H1 (cell line): ENCODE data around the gene UCN. TPM values are rescaled to one million over a fixed set of nuclear protein-coding genes. Genes with fewer than 3 reads are reported as not detected.

Source experiments
- CTCF ChIA-PET: fragments of 300-600 bp; sonication (Branson Sonifier 250); formaldehyde crosslinking; loops from one replicate; lab custom pipeline; 2021; ENCODE audit not compliant: partially characterized antibody; lab: Charles Lee
- POLR2A ChIA-PET: fragments of 300-600 bp; sonication (Branson Sonifier 250); formaldehyde crosslinking; loops from one replicate; lab custom pipeline; 2021; ENCODE audit warnings: inconsistent platforms; ENCODE audit not compliant: partially characterized antibody; lab: Charles Lee
- DNase-seq, 2 experiments: peaks; one replicate each; pipeline versions ENCODE4 v3.0.0 to v3.0.0-alpha.2; 2010 to 2022; ENCODE audit warnings: low spot score in 2 of 2, low read depth in 1 of 2, mixed read lengths in 1 of 2
- FAIRE-seq: peaks from 2 replicates; lab custom pipeline; 2011; peaks lifted over from hg19 to GRCh38; lab: Jason Lieb, UNC
- H2AFZ ChIP-seq: 2 replicates; pipeline ENCODE4 v1.8.1; 2012; ENCODE audit warnings: low read length, inconsistent platforms
- H2AK5ac ChIP-seq: 2 replicates; pipeline ENCODE4 v1.6.1; 2013; ENCODE audit warnings: low read depth, low read length
- H2BK120ac ChIP-seq: replicated peaks from 2 replicates; pipeline ENCODE3; 2013; ENCODE audit warnings: low read depth, low read length, inconsistent platforms
- H2BK12ac ChIP-seq: 2 replicates; pipeline ENCODE4 v1.6.1; 2013; ENCODE audit warnings: low read depth, low read length
- H2BK15ac ChIP-seq: 2 replicates; pipeline ENCODE4 v1.6.1; 2013; ENCODE audit warnings: low read length
- H2BK20ac ChIP-seq: 2 replicates; pipeline ENCODE4 v1.6.1; 2013; ENCODE audit warnings: low read length
- H2BK5ac ChIP-seq: 2 replicates; pipeline ENCODE4 v1.6.1; 2013; ENCODE audit warnings: low read depth, low read length
- H3K14ac ChIP-seq: 2 replicates; pipeline ENCODE4 v1.6.1; 2013; ENCODE audit warnings: inconsistent platforms; ENCODE audit not compliant: insufficient read length
- H3K18ac ChIP-seq: 2 replicates; pipeline ENCODE4 v1.6.1; 2013; ENCODE audit warnings: low read length; ENCODE audit errors: extremely low read depth
- H3K23ac ChIP-seq: 2 replicates; pipeline ENCODE4 v1.6.1; 2013; ENCODE audit warnings: inconsistent platforms; ENCODE audit not compliant: insufficient read length
- H3K23me2 ChIP-seq: 2 replicates; pipeline ENCODE4 v1.6.1; 2013; ENCODE audit warnings: low read depth, low read length
- H3K27ac ChIP-seq: 2 replicates; pipeline ENCODE4 v1.6.1; 2011; ENCODE audit warnings: low read depth, low read length, inconsistent platforms
- H3K27me3 ChIP-seq, 4 experiments: replicated peaks in 1 of 4; 1 replicate in 1 of 4; 2 replicates in 3 of 4; pipeline versions ENCODE4 v1.6.1 to v1.8.1; 2011 to 2013; ENCODE audit warnings: low read length in 3 of 4, mild to moderate bottlenecking in 3 of 4, inconsistent platforms in 2 of 4, mixed read lengths in 2 of 4, moderate library complexity in 1 of 4; ENCODE audit not compliant: control insufficient read depth in 3 of 4, insufficient read depth in 3 of 4; ENCODE audit errors: extremely low read depth in 1 of 4
- H3K36me3 ChIP-seq, 4 experiments: 2 replicates each; pipeline versions ENCODE4 v1.6.1 to v1.8.1; 2011 to 2013; ENCODE audit warnings: mild to moderate bottlenecking in 4 of 4, low read length in 3 of 4, moderate library complexity in 2 of 4, control low read depth in 1 of 4, inconsistent platforms in 1 of 4; ENCODE audit not compliant: insufficient read depth in 4 of 4, control insufficient read depth in 2 of 4
- H3K4ac ChIP-seq: replicated peaks from 2 replicates; pipeline ENCODE3; 2013; ENCODE audit warnings: low read length, low read depth, mixed read lengths, inconsistent platforms; ENCODE audit not compliant: insufficient read length
- H3K4me1 ChIP-seq, 4 experiments: replicated peaks in 1 of 4; 1 replicate in 1 of 4; 2 replicates in 3 of 4; pipeline versions ENCODE4 v1.6.1 to v1.8.1; 2011 to 2013; ENCODE audit warnings: low read length in 3 of 4, inconsistent platforms in 2 of 4, mixed read lengths in 1 of 4; ENCODE audit not compliant: insufficient read depth in 4 of 4, control insufficient read depth in 3 of 4
- H3K4me2 ChIP-seq, 2 experiments: 2 replicates each; pipeline versions ENCODE4 v1.6.1 to v1.8.1; 2011 to 2013; ENCODE audit warnings: low read depth in 2 of 2, low read length in 2 of 2, control low read depth in 1 of 2, inconsistent platforms in 1 of 2, mild to moderate bottlenecking in 1 of 2; ENCODE audit not compliant: insufficient read depth in 1 of 2
- H3K4me3 ChIP-seq, 4 experiments: fragments of 200-600, 300-600 bp in 1 of 4; sonication (generic), shearing (Covaris generic), sonication (Bioruptor Twin) in 1 of 4; 2 replicates each; pipeline versions ENCODE4 v1.5.1 to v1.8.1; 2011 to 2016; ENCODE audit warnings: low read length in 4 of 4, low read depth in 3 of 4, control low read depth in 2 of 4, inconsistent platforms in 2 of 4, mild to moderate bottlenecking in 2 of 4, mixed read lengths in 1 of 4, moderate library complexity in 1 of 4; ENCODE audit not compliant: insufficient read depth in 2 of 4; ENCODE audit errors: extremely low read depth in 1 of 4
- H3K56ac ChIP-seq: replicated peaks from 2 replicates; pipeline ENCODE3; 2013; ENCODE audit warnings: low read depth, mild to moderate bottlenecking, mixed read lengths, low read length, inconsistent platforms; ENCODE audit not compliant: insufficient read length
- H3K79me1 ChIP-seq: 2 replicates; pipeline ENCODE4 v1.6.1; 2013; ENCODE audit warnings: low read depth, low read length, control low read depth
- H3K79me2 ChIP-seq, 2 experiments: 2 replicates each; pipeline versions ENCODE4 v1.6.1 to v1.8.1; 2012 to 2013; ENCODE audit warnings: low read length in 2 of 2, mild to moderate bottlenecking in 2 of 2, inconsistent platforms in 1 of 2; ENCODE audit not compliant: insufficient read depth in 2 of 2, control insufficient read depth in 1 of 2
- H3K9ac ChIP-seq, 4 experiments: replicated peaks in 1 of 4; 1 replicate in 1 of 4; 2 replicates in 3 of 4; pipeline versions ENCODE4 v1.6.1 to v1.8.1; 2011 to 2013; ENCODE audit warnings: low read depth in 3 of 4, low read length in 3 of 4, control low read depth in 2 of 4, mild to moderate bottlenecking in 2 of 4, moderate library complexity in 2 of 4, inconsistent platforms in 1 of 4; ENCODE audit errors: extremely low read depth in 1 of 4
- H3K9me3 ChIP-seq, 2 experiments: 2 replicates each; pipeline versions ENCODE4 v1.6.1 to v1.8.1; 2012 to 2013; ENCODE audit warnings: mild to moderate bottlenecking in 2 of 2, moderate library complexity in 2 of 2, control low read depth in 1 of 2, inconsistent platforms in 1 of 2, low read depth in 1 of 2, low read length in 1 of 2, mixed read lengths in 1 of 2; ENCODE audit not compliant: insufficient read depth in 2 of 2
- H4K20me1 ChIP-seq, 2 experiments: replicated peaks in 1 of 2; 2 replicates each; pipeline versions ENCODE3 to v1.8.1; 2011 to 2013; ENCODE audit warnings: inconsistent platforms in 2 of 2, low read length in 2 of 2, mild to moderate bottlenecking in 1 of 2; ENCODE audit not compliant: insufficient read depth in 2 of 2, control insufficient read depth in 1 of 2
- H4K5ac ChIP-seq: 2 replicates; pipeline ENCODE4 v1.6.1; 2013; ENCODE audit warnings: low read length, low read depth, mixed read lengths, inconsistent platforms; ENCODE audit not compliant: insufficient read length
- H4K8ac ChIP-seq: 2 replicates; pipeline ENCODE4 v1.8.0; 2013; ENCODE audit warnings: mild to moderate bottlenecking, moderate library complexity, low read length, inconsistent platforms; ENCODE audit not compliant: insufficient read depth; ENCODE audit errors: extremely low read depth
- H4K91ac ChIP-seq: replicated peaks from 2 replicates; pipeline ENCODE3; 2013; ENCODE audit warnings: low read length, mixed read lengths, inconsistent platforms; ENCODE audit not compliant: insufficient read length
- CBX5 ChIP-seq: fragments of 300-800, 300-1000 bp; sonication (generic); IDR thresholded peaks from 2 replicates; pipeline ENCODE4 v1.7.1; 2016; ENCODE audit warnings: antibody characterized with exemption, low read length, low read depth
- CHD2 ChIP-seq: IDR thresholded peaks from 2 replicates; pipeline ENCODE4 v1.6.1; 2012; ENCODE audit warnings: low read length, improper control_type of control experiment
- EZH2 ChIP-seq: fragments of 200-600 bp; sonication (generic); IDR thresholded peaks from 2 replicates; pipeline ENCODE4 v1.7.1; 2012; ENCODE audit warnings: low read depth, mild to moderate bottlenecking, moderate library complexity, low read length, inconsistent platforms; ENCODE audit not compliant: severe bottlenecking
- HDAC2 ChIP-seq, 2 experiments: fragments of 300-600 bp in 1 of 2; sonication (generic) in 1 of 2; IDR thresholded peaks; 2 replicates each; pipeline ENCODE4 v1.6.1; 2011 to 2012; ENCODE audit warnings: low read depth in 2 of 2, low read length in 2 of 2, mild to moderate bottlenecking in 2 of 2, moderate library complexity in 2 of 2, borderline replicate concordance in 1 of 2, inconsistent platforms in 1 of 2
- JUN ChIP-seq: IDR thresholded peaks from 2 replicates; pipeline ENCODE4 v1.6.1; 2011; ENCODE audit warnings: low read depth, mild to moderate bottlenecking, improper control_type of control experiment, low read length
- RFX5 ChIP-seq: IDR thresholded peaks from 2 replicates; pipeline ENCODE4 v1.6.1; 2011; ENCODE audit warnings: low read depth, low read length, improper control_type of control experiment, borderline replicate concordance
- RNF2 ChIP-seq: fragments of 200-900, 300-1000 bp; sonication (generic); IDR thresholded peaks from 2 replicates; pipeline ENCODE4 v1.7.1; 2016; ENCODE audit warnings: borderline replicate concordance, low read depth, mild to moderate bottlenecking, antibody characterized with exemption, low read length; ENCODE audit not compliant: poor library complexity, severe bottlenecking; ENCODE audit errors: missing control alignments
- SP2 ChIP-seq: IDR thresholded peaks from 2 replicates; pipeline ENCODE4 v1.6.1; 2012; ENCODE audit warnings: mild to moderate bottlenecking, low read length, inconsistent platforms
- TBP ChIP-seq: IDR thresholded peaks from 2 replicates; pipeline ENCODE4 v1.6.1; 2011; ENCODE audit warnings: low read depth, low read length, improper control_type of control experiment
- ZNF274 ChIP-seq: IDR thresholded peaks from 2 replicates; pipeline ENCODE4 v1.7.0; 2012; ENCODE audit warnings: low read length, borderline replicate concordance; ENCODE audit errors: extremely low read depth
- WGBS, 2 experiments: shearing (Covaris generic) in 1 of 2; methylation state at CpG; one replicate each; pipeline versions ENCODE4 v1.1.6 to v1.1.7; 2013 to 2015; ENCODE audit warnings: low lambda C conversion rate in 2 of 2, mixed read lengths in 2 of 2, inconsistent platforms in 1 of 2, low coverage in 1 of 2, missing lambda C conversion rate in 1 of 2; ENCODE audit not compliant: insufficient replicate concordance in 2 of 2, insufficient coverage in 1 of 2, insufficient read length in 1 of 2; ENCODE audit errors: extremely low coverage in 1 of 2, missing lambda C conversion rate in 1 of 2; 5-methylcytosine and 5-hydroxymethylcytosine counted together
- polyA plus RNA-seq, 7 experiments: library from polyadenylated mRNA; depleted of rRNA in 3 of 7; stranded (reverse) in 5 of 7; unstranded in 2 of 7; fragments of >200 nt in 5 of 7; fragments of 200-250 nt in 2 of 7; gene quantifications; 1 replicate in 5 of 7; 2 replicates in 1 of 7; 4 replicates in 1 of 7; pipeline versions ENCODE4 v1.2.1 to v1.2.3, GENCODE V29; 2011 to 2013; ENCODE audit warnings: missing spikeins in 2 of 7, mixed read lengths in 2 of 7
- total RNA-seq: library from RNA; stranded (reverse); fragmentation: NEBNext Ultra II Directional; extraction: Animal tissue kit (Norgen Biotek cat#: 25700); gene quantifications from 2 replicates; pipeline ENCODE4 v1.2.1, GENCODE V29; 2021

Gene UCN
- total and polyA plus RNA-seq, 2 of the 8 experiments (the other 6 are each of a cell fraction or from before 2014, with no cell fraction given) = 0.35 TPM; not detected in 1

- no peak within 1 kb of the TSS; a peak in 1 of 7 replicates for H3K9ac ChIP-seq
- no peak within 1 kb of the TSS for H4K91ac ChIP-seq
- ChIA-PET POLR2A (interaction anchor here (0.6 to 11.9 kb wide), 4 partner anchors 11 to 45 kb away, joined by 3 to 149 read pairs (median 33); partner anchors contain the start of gene SLC30A3), CTCF (interaction anchor here (1.0 to 20.2 kb wide), 8 partner anchors 8 to 143 kb away, joined by 3 to 413 read pairs (median 36); partner anchors contain the start of gene SLC30A3)
- FAIRE-seq = no peak
- WGBS, 2 experiments = 91% methylated on average over 33 of the region's 39 CpGs; no CpG with 5 or more reads in 1 of the 2 experiments
- H3K27me3 ChIP-seq = no peaks in the 10 kb centered on the region
- no peaks in the 10 kb centered on the region for H3K79me2 ChIP-seq
- H3K56ac ChIP-seq = no peak within 1 kb of the TSS
- H4K20me1 ChIP-seq = no peaks in the 10 kb centered on the region
- no peak for DNase-seq
- H3K14ac ChIP-seq = no peak within 1 kb of the TSS
- no peak within 1 kb of the TSS; the same call in 1 of the 2 replicates for H2BK12ac ChIP-seq
- no peaks in the 10 kb centered on the region for H3K79me1 ChIP-seq
- H3K4me2 ChIP-seq = no peak within 1 kb of the TSS
- no peak within 1 kb of the TSS for H2BK5ac ChIP-seq
- no peak within 1 kb of the TSS for H2AK5ac ChIP-seq
- no peak within 1 kb of the TSS for H3K18ac ChIP-seq
- H2BK120ac ChIP-seq = no peak within 1 kb of the TSS
- no peaks in the 10 kb centered on the region for H3K23me2 ChIP-seq
- H3K4me1 ChIP-seq = peaks cover 0 to 5% (median 0%) of the 10 kb centered on the region in 4 experiments; a peak in 2 of 7 replicates
- peak within 1 kb of the TSS; percentile 57; the same call in 1 of the 2 replicates for H4K8ac ChIP-seq
- H3K4ac ChIP-seq = no peak within 1 kb of the TSS
- H2AFZ ChIP-seq = no peak within 1 kb of the TSS; the same call in 1 of the 2 replicates
- H3K23ac ChIP-seq = no peak within 1 kb of the TSS
- no peaks in the 10 kb centered on the region for H3K36me3 ChIP-seq
- no peak within 1 kb of the TSS for H3K27ac ChIP-seq
- H3K4me3 ChIP-seq = no peak within 1 kb of the TSS
- H4K5ac ChIP-seq = no peak within 1 kb of the TSS
- H2BK20ac ChIP-seq = peak within 1 kb of the TSS; percentile 56; the same call in 1 of the 2 replicates
- H2BK15ac ChIP-seq = no peak within 1 kb of the TSS; the same call in 1 of the 2 replicates
- no peaks in the 10 kb centered on the region for H3K9me3 ChIP-seq
- no peak for TF ChIP-seq CHD2
- no peak for TF ChIP-seq ZNF274
- TF ChIP-seq RNF2 = no peak
- no peak for TF ChIP-seq HDAC2 (IDR thresholded peaks at IDR 0.05; ENCODE audit: borderline replicate concordance in 1 of 2, low read depth in 2 of 2, low read length in 2 of 2)
- TF ChIP-seq RFX5 = no peak
- TF ChIP-seq EZH2 = no peak
- TF ChIP-seq TBP = no peak
- TF ChIP-seq SP2 = no peak
- TF ChIP-seq CBX5 = no peak
- no peak for TF ChIP-seq JUN
These were observed 32.8 kb downstream of the UCN start, which contains the start of gene DNAJC5G for GRCh38 chr2:27275211-27276150. Gene DNAJC5G (plus strand): TSS chr2:27275433. CDS start chr2:27276729, 1,296 bp downstream.
